Hindlimb muscle (tissue), 1 donor: ENCODE measurements around the gene LATS1. TPM values are rescaled to one million over a fixed set of nuclear protein-coding genes. Genes with fewer than 3 reads are reported as not detected.
"Not testable (repeated sequence)": the region's sequence is repeated elsewhere in the genome, so short reads cannot be mapped to it uniquely, and the experiment has no call there.

Experiments
- DNase-seq: peaks from one replicate; pipeline ENCODE4 v3.0.0-alpha.2; 2013
- polyA plus RNA-seq: library from polyadenylated mRNA; unstranded; fragments of 120-200 nt; gene quantifications from one replicate; pipeline ENCODE4 v1.2.1, GENCODE V29; 2013; ENCODE audit not compliant: insufficient read length

LATS1 gene
- 19.4 TPM for polyA plus RNA-seq

DNA sequence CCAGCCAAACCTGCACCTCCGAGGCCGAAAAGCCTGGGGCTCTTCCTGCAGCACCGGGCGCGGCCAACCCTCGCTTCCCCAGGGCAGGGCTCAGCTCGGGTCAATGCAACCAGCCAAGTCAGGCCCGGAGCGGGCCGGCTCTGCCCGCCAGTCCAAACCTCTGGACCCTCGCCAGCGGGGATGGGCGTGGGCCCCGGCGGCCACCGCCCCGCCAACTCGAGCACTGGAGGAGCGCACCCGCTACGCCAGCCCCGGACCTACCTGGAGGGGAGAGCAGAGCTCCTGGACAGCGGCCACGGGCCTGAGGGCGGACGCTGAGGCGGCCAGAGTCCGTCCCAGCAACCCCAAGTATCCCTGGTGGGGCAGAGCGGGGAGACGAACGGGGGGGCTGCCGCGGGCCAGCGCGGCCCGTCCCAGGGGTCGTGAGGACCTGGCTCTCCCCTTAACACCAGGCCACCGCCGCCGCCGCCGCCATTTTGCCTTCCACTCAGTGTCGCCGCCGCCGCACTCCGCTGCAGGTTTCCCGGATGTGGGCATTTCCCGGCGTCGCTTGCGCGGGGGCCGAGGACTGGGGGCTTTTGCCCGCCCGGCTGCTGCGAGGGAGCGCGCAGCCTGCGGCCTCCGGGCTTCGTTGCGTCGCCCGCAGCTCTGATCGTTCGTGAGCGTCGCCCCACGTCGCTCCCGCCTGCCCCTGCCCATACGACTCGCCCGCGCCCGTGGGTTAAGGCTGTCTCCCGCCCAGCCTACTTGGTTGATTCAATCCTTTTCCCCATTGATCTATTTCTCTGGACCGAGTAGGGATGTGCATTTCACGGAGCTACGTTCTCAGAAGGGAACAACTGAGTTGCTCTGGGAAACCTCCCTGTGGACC, at the start of gene LATS1:
LATS1 (minus strand) TSS at position 514 of the 871 bp plus-strand sequence. CDS start 15,975 bp downstream, outside the sequence.
- DNase-seq: peak; percentile 91

DNA sequence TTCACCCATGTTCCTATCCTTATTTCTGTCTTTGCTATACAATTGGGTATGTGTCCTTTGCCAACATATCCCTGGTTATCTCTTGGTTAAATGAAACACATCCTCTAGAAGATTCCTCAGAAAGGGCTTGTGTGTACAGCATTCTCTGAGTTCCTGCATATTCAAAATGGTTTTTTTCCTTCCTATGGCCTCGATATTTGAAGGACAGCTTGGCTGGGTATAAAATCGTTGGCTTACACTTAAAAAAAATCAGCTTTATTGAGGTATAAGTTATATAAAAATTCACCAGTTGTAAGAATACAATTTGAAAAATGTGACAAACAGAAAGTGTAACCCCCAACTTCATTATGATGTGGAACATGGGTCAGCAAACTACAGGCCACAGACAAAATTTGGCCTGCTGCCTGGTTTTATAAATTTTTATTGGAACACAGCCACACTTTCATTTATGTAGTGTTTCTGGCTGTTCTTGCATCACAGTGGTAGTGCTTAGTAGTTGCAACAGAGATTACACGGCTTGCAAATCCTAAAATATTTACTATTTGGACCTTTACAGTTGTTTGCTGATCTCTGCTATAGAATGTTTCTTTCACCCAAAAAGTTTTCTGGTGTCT, 48.4 kb upstream of the LATS1 start:
- no peak for DNase-seq

DNA sequence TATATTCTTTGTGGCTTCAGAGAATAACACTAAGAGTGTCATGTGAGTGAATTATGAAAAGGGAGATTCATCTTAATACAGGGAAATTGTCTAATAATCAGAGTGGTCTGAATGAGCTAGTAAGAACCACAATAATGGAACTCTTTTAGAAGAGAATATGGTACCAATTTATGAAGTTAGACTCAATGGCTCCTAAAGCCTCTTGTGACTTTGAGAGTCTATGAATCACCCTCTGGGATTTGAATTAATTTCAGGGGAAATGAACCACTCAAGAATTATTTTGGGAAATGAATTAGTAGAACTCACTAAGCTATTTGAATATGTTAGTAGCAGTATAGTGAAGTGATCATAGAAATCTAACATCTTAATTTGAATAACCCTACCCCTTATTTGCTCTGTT, 46.0 kb upstream of the LATS1 start:
- no peak for DNase-seq

DNA sequence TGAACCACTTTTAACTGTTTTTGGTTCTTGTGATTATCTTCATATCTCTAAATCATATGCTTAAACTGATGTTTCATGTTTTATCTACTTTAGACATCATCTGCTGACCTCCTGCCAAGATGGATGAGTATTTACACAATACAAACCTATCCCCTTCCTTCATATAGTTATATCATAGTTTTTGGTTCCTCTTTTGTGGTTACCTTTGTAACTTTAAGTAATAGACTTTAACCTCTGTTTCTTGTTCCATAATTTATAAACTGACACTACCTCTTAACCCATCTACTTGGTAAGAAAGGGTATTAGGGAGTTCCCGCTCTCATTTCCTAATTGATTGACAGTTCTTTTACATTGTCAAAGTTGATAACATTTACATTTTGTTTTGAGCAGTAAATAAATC, 43.5 kb upstream of the LATS1 start:
- no peak for DNase-seq

DNA sequence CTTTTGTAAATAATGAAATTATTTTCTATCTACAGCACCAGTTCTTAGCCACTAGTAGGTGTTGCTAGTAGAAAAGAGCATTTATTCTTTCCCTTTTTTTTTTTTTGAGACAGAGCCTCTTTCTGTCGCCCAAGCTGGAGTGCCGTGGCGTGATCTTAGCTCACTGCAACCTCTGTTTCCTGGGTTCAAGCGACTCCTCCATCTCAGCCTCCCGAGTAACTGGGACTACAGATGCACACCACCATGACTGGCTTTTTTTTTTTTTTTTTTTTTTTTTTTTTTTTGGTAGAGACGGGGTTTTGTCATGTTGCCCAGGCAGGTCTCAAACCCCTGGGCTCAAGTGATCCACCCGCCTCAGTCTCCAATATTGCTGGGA, 38.3 kb upstream of the LATS1 start:
- no peak for DNase-seq

DNA sequence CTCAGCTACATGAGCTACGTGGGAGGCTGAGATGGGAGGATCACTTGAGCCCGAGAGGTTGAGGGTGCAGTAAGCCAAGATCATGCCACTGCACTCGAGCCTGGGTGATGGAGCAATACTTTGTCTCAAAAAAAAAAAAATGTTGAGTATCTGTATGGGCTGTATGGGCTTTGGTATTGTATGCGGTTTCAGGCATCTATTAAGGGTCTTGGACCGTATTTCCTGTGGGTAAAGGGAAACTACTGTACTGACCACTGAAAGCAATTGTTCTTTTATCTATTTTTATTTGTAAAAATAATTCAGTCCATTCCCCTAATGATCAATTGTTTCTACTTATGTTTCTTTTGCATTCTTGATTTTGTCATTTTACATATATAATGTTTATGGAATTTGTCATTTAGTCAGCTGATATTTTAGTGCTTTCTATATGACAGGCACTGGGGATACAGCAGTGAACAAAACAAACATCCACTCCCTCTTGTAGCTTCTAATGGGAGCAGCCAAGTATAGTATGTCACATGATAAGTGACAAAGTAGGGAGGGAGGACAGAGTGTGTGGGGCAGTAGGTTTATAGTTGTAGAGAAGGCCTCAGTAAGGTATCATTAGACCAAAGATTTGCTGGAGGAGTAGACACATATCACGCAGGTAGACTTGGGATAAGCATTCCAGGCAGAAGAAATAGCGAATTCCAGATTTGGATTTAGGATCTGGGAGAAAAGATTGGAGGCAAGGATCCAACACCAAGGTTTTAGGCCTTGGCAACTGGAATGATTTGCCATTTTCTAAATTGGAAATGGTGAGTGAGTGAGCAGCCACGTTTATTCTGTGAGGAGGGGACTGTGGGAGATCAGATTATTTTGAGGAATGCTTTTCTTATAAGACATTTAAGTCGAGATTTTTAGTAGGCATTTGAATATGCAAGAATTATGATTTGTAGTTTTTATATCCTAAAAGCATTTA, 37.7 kb upstream of the LATS1 start:
- DNase-seq: no peak

DNA sequence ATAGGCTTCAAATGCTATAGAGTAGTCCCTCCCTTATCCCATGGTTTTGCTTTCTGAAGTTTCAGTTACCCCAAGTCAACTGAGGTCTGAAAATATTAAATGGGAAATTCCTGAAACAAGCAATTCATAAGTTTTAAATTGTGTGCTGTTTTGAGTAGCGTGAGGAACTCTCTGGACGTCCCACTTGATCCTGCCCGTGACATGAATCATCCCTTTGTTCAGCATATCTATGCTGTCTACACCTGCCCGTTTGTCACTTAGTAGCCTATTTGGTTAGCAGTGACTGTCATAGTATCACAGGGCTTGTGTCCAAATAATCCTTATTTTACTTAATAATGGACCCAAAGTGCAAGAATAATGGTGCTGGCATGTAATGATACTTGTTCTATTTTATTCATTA, 36.6 kb upstream of the LATS1 start:
- DNase-seq: no peak

DNA sequence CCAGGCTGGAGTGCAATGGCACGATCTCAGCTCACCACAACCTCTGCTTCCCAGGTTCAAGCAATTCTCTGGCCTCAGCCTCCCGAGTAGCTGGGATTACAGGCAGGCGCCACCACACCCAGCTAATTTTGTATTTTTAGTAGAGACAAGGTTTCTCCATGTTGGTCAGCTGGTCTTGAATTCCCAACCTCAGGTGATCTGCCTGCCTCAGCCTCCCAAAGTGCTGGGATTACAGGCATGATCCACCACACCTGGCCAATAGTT, 35.4 kb upstream of the LATS1 start:
- not testable (repeated sequence) for DNase-seq

DNA sequence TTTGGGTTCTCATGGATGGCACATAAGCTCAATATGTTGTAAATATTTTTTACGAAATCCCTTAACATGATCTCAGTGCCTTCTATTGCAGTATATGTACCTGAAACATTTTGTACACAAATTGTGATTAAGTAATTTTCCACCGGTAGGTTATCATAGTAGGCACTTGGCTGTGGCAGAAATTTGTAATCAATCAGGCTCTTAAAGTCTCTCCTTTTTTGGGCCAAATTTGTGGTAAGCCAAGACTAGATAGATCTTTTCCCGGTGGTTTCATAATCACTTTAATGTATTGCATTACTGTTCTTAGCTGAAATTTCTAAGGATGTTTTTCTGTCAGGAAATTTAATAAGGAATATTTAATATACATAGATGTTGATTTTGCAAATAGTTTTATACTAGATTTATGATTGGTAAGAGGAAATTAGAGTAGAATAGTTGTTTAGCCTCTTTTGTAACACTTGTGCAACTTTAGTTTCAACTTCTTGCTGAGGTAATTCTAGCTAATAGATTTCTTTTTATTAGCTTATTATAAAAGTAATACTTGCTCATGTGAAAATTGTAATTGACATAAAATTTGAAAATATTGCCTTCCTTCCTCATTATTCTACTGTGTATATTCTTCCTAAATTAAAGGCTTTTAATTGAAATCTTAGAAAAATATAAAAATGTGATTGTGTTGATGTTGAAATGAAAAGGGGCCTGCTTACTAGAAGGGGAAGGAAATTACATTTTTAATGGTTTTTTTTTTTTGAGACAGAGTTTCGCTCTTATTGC, 34.9 kb upstream of the LATS1 start:
- DNase-seq: no peak

DNA sequence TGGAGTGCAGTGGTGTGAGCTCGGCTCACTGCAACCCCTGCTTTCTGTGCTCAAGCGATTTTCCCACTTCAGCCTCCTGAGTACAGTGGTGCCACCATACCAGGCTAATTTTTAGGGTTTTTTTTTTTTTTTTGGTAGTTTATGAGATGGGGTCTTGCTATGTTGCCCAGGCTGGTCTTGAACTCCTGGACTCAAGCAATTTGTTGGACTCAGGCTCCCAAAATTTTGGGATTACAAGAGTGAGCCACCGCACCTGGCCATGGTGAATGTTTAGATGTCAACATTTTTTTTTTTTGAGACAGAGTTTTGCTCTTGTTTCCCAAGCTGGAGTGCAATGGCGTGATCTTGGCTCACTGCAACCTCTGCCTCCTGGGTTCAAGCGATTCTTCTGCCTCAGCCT, 34.0 kb upstream of the LATS1 start:
- not testable (repeated sequence) for DNase-seq

DNA sequence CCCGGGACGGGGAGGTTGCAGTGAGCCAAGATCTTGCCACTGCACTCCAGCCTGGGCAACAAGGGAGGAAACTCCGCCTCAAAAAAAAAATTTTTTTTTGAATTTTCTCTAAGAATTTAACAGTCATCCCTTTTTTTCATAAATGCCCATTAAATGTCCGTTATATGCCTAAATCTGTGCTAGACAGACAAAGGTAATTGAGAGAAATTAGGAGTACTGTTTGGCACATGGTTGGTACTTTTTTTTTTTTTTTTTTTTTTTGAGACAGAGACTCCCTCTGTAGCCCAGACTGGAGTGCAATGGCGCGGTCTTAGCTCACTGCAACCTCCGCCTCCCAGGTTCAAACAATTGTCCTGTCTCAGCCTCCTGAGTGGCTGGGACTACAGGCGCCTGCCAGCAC, 33.3 kb upstream of the LATS1 start:
- DNase-seq: no peak

DNA sequence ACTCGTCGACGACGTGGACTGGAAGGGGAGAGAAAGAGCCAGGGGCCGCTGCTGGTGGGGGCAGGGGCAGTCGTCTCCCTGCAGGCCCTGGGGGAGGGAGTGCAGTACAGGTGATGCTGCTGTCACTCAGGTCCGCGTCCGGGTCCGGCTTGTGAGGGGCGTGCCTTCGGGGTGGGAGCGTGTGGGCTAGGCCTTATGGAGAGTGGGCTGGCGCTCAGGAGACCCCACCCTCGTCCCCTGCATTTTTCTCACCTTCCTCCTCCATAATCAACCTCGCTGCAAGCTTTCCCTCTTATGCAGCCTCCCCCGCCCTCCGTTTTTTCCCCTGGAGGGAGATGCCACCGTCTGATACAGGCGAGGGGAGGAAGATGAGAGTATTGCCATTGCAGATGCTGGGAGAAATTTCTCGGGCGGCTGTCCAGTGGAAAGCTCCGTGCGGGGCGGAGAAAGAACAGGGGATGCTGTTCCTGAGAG, 32.3 kb upstream of the LATS1 start:
- DNase-seq: peak; percentile 42

DNA sequence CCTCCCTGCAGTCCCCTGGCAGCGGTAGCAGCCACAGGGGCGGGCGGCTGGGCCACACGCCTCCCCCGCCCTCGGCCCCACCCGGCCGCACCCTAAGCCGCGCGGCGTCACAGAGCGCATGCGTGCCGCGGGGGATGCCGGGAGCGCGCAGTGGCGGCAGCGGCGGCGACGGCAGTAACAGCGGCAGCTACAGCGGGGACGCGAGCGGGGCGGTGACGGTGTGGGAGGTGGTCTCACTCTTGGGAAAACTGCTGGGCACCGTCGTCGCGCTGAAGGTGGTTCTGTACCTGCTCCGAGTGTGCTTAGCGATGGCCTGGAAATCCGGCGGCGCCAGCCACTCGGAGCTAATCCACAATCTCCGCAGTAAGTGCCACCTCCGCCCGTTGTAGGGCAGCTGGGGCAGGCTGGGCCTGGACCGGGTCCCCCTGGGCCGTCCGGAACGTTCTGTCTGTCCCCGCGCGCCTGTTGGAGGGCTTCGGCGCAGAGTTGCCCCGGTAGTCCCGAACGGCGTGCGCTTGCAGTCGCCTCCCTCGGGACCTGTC, 31.8 kb upstream of the LATS1 start, which contains the start of gene PCMT1:
PCMT1 (plus strand) TSS at position 148 of the 542 bp plus-strand sequence; CDS start at position 309, 161 bp downstream.
- peak; percentile 94 for DNase-seq

DNA sequence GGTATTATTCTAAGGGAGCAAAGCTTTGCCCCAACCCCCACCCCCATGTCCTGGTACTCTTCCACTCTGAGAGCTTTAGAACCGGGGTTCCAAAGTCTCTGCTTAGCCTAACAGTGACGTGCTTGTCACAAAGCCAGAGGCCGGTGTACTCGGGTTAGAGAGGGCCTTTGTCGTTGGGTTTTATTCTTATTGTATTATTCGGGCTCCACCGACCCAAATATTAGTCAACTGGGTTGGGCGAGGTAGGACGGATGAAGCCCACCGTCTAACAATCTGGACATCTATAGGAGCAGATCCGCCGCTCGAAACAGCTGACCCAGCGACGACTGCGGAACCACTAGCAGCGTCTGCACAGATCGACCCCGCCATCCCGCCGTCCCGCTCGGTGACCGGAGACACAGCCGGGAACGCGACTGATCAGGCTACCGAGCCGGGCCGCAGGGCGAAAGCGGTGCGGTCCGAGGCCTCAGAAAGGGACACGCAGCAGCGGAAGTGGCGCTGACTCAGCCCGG, 31.2 kb upstream of the LATS1 start:
- not testable (repeated sequence) for DNase-seq

DNA sequence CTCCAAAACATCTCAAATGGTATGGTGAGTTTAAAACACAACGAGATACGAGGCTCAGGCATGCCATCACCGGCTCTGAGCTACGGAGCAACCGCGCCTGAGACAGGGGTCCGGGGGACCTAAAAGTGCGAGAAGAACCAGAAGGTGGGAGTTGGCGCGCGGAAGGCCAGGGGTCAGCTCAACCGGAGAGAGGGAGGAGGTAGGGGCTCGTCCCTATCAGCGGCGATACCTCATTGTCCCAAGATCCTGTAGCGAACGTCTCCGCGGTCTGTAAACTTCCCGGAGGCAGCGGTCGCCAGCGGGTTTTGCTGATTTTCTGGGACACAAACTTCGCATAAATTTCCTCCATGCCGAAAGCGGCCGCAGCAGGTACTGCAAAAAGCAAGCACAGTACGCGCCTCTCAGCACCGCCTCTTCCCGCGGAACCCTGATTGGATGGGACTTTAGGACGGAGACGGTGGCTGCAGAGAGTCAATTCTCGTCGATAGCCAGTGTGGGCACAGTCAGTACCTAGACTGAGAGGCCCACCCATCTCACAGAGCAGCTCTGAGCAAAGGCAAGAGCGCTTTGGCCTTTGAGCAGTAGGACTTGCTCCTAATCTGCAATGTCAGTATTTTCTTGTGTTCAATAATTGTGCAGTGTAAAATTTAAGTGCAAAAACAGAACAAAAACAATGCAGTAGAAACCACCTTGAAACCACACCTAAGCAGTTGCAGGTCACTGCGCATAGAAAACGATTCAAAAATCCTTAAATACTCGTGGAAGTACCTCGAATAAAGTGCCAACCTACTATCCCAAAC, 28.4 kb upstream of the LATS1 start, which contains the start of gene NUP43:
NUP43 (minus strand) TSS at position 383 of the 800 bp plus-strand sequence; CDS start at position 349, 34 bp downstream.
- peak; percentile 93 for DNase-seq

DNA sequence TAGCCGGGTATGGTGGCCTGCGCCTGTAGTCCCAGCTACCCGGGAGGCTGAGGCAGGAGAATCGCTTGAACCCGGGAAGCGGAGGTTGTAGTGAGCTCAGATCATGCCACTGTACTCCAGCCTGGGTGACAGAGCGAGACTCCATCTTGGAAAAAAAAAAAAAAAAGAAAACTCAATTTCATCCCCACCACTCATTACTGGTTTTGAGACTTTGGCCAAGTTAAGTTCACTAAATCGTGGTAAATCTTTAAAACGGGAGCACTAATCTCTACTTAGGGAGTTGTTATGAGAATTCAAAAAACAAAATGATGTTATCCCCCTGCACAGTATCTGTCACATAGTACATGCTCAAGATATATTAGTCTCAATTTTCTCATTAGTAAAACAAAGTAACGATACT, 27.4 kb upstream of the LATS1 start:
- DNase-seq: not testable (repeated sequence)

DNA sequence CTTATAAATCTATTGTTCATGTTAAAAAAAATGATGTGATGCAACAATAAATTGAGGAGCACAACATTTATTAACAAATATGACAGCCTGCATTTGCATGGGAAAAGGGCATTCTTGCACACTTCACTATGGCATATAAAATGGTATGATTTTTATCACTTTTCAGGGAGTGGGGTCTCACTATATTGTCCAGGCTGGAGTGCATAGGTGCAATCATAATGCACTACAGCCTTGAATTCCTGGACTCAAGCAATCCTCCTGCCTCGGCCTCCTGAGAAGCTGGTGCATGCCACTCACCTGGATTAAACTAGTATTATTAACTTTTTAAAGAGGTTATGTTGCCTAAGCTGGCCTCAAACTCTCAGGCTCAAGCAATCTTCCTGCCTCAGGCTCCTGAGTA, 17.0 kb upstream of the LATS1 start:
- DNase-seq: no peak

DNA sequence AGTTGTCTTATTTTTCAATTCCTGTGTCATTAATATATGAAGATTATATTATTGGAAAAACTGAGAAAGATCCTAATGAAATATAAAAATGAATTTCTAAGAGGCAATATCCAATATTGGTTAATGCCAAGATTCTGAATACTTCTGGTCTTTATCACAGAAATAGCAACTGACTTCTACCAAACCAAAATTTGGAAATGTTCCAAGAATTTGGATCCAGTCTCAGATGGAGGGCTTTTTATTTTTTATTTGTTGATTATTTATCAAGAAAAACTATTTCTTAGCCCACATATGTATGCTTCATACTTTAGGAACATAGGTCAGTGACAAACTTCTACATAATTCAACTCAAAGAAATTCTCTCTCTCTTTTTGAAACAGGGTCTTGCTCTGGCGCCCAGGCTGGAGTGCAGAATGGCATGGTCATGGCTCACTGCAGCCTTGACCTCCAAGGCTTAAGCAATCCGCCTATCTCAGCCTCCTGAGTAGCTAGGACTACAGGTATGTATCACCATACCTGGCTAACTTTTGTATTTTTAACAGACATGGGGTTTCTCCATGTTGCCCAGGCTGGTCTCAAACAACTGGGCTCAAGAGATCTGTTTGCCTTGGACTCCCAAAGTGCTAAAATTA, 15.3 kb upstream of the LATS1 start:
- no peak for DNase-seq

DNA sequence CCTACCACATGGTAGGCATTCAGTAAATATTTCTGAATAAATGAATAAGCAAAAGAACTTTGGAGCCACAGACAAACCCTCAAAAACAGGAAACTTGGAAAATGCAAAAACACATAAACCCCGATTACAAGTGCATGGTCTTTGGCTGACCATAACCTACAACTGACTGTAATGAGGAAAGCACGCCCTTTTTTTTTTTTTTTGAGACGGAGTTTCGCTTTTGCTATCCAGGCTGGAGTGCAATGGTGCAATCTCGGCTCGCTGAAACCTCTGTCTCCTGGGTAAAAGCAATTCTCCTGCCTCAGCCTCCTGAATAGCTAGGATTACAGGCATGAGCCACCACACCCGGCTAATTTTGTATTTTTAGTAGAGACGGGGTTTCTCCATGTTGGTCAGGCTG, 11.9 kb upstream of the LATS1 start:
- no peak for DNase-seq
